Coronary artery (tissue), 2 donors: ENCODE results near the gene VIL1.

Experiments
- DNase-seq: peaks from one replicate; pipeline ENCODE4 v3.0.0-alpha.2; 2017; ENCODE audit warnings: low spot score
- H3K27ac ChIP-seq, 2 donors: fragments of 200-600 bp; sonication (generic); one replicate each; pipeline ENCODE4 v1.5.1; 2016 to 2019
- H3K4me3 ChIP-seq: fragments of 200-600 bp; sonication (generic); 2 replicates; pipeline ENCODE4 v1.5.1; 2016; ENCODE audit warnings: mild to moderate bottlenecking, moderate library complexity
- TF ChIP-seq, protein P1 (sequence below): fragments of 200-600 bp; sonication (generic); IDR thresholded peaks from one replicate; pipeline ENCODE4 v1.5.1; 2019; ENCODE audit warnings: antibody characterized with exemption

Gene VIL1

GRCh38 chr2:218425531-218425930 lies 6.6 kb downstream of the VIL1 start:
- no peak for DNase-seq
- TF ChIP-seq, protein P1, sequence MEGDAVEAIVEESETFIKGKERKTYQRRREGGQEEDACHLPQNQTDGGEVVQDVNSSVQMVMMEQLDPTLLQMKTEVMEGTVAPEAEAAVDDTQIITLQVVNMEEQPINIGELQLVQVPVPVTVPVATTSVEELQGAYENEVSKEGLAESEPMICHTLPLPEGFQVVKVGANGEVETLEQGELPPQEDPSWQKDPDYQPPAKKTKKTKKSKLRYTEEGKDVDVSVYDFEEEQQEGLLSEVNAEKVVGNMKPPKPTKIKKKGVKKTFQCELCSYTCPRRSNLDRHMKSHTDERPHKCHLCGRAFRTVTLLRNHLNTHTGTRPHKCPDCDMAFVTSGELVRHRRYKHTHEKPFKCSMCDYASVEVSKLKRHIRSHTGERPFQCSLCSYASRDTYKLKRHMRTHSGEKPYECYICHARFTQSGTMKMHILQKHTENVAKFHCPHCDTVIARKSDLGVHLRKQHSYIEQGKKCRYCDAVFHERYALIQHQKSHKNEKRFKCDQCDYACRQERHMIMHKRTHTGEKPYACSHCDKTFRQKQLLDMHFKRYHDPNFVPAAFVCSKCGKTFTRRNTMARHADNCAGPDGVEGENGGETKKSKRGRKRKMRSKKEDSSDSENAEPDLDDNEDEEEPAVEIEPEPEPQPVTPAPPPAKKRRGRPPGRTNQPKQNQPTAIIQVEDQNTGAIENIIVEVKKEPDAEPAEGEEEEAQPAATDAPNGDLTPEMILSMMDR, result no peak
- Histone ChIP-seq H3K27ac (no peak overlapping the region), H3K4me3 (no peak overlapping the region)

DNA sequence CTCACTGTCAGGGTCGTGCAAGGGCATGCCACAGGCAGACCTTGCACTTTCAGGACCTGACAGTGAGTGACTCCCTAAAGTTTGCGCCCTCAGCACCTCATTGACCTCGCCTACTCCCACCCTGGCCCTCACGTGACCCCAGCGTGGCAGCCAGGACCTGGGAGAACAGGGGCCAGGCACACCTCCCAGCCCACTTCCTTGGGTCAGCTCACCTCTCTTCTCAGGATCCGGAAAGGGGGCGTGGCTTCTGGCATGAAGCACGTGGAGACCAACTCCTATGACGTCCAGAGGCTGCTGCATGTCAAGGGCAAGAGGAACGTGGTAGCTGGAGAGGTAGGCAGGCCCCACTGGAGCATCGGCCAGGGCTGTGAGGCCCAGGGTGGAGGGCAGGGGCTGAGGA lies 8.8 kb downstream of the VIL1 start:
- TF ChIP-seq, protein P1, result no peak
- Histone ChIP-seq H3K4me3 (no peak overlapping the region), H3K27ac (no peak overlapping the region)
- no peak for DNase-seq

GRCh38 chr2:218428846-218429558 lies 10.1 kb downstream of the VIL1 start:
- Histone ChIP-seq H3K27ac (no peak overlapping the region), H3K4me3 (no peak overlapping the region)
- TF ChIP-seq, protein P1, result no peak
- DNase-seq, result no peak

DNA sequence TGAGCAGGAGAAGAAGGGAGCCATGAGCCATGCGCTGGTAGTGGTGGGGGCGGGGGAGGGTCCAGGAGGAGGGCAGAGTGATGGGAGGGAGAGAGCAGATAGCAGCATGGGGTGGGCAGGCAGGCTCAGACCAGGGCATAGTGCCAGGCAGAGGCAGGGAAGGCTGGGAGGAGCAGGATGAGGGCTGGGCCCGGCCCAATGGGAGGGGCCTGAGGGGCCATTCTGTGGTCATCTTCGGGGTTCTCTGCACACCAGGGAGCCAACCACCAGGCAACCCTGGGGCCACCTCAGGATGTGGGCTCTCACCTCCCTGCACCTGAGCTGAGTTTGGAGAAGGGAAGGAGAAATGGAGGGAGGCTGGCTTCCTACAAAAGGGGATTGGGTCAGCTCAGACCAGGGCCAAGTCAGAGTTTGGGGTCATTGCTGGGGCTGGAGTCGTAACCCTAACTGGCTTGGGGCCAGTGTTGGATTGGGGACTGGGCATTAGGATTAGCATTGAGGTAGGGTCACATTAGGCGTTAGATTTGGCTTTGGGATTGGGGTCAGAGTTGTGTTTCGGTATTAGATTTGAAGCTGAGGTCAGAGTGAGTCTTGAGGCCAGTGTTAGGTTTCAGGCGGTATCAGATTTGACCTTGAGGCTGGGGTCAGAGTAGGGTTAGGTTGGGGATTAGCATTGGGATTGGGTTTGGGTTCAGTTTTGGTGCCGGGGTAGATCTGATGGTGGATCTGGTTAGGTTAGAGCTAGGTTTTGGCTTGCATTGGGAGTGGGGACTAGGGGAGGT lies 11.2 kb downstream of the VIL1 start:
- no peak overlapping the region for H3K27ac ChIP-seq
- TF ChIP-seq, protein P1, result no peak
- no peak overlapping the region for H3K4me3 ChIP-seq
- no peak for DNase-seq

- no peak overlapping the region for H3K27ac ChIP-seq
- no peak for DNase-seq
- H3K4me3 ChIP-seq, result no peak overlapping the region
- TF ChIP-seq, protein P1, result no peak
These were observed 11.8 kb downstream of the VIL1 start for GRCh38 chr2:218430721-218431120.

- Histone ChIP-seq H3K27ac (no peak overlapping the region), H3K4me3 (no peak overlapping the region)
- TF ChIP-seq, protein P1, result no peak
- no peak for DNase-seq
These were observed 13.0 kb downstream of the VIL1 start for GRCh38 chr2:218431878-218432277.
